Measurements from ENCODE around the gene GGACT.
"Not testable (repeated sequence)": the region's sequence is repeated elsewhere in the genome, so short reads cannot be mapped to it uniquely, and the experiment has no call there.

The GGACT gene

DNA sequence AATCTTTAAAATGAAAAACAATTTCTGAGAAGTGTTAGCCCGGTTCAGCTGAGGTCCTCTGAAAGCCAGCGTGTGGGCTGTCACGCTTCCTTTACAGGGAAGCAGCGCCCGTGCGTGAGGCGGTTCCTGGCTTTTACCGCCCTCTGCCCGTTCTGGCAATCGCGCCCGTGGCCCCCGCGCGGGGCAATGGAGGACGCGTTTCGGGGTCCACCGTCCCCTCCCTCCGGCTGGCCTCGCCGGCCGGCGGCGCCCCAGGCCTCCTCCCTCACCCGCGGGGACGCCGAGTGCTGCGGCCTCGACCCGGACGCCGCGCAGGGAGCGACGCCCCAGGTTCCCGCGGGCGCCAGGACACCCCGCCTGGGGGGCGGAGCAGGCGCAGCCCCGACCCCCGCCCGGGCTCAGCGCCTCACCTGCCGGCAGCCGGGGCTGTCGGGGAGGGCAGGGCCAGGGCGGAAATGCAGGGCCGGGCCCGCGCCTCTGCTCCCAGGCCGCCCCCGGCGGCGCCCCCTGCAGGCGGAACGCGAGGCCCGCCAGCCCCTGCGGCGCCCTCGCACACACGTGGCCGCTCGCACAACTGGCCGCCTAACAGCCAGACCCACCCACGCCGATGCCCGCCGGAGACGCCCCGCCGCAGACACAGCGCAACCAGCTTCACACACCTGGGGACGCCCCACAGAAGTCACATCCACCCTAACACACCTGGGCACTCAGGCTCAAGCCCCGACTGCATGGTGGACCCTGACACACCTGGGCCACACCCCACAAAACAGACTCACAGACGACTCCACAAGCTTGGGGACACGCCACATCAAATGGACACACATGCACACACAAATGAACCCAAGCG is at the start of gene GGACT:
Gene GGACT, minus strand, starts transcription at position 459 of the 847 bp plus-strand sequence. CDS start 56,198 bp downstream, outside the sequence.
- DNase-seq (ENCODE audit: low read depth in 2 of 2): peak; percentile 69 to 76

DNA sequence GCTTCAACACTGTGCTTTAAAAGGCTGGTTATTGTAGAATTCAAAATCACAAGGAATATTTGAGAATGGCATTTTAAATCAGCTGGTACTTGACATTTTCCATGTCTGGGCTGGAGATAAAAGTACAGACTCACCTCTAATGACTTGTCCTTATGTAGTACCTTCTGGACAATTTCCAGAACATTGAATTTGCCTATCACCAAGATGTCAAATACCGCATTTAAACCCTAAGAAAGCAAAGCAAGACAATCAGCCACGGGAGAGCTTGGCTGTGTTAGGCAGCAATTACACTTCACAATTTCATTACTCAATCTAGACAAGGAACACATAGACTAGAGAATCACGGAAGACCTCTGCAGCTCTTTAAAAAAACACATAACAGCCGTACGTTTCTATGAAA is 49.2 kb upstream of the GGACT start:
- no peak for DNase-seq (ENCODE audit: low read depth in 2 of 2)

DNA sequence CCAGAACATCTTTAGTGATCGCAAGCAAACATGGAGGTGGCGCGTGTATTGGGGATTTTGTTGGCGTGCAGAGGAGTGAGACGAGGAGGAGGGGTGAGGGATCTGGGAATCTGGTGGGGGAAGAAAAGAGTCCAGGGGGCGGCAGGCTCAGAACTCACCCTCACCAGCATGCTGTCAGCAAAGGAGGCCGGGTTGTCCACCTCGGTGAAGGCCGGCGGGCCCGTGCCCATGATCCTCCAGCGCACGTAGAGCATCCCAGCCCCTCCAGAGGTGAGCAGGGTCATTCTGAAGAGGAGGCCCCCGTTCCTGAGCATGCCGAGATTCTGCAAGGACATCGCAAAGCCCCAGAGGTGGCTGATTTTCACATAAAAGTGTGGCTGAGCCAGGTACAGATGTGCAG is 48.8 kb upstream of the GGACT start:
- DNase-seq (ENCODE audit: low read depth in 2 of 2): no peak

DNA sequence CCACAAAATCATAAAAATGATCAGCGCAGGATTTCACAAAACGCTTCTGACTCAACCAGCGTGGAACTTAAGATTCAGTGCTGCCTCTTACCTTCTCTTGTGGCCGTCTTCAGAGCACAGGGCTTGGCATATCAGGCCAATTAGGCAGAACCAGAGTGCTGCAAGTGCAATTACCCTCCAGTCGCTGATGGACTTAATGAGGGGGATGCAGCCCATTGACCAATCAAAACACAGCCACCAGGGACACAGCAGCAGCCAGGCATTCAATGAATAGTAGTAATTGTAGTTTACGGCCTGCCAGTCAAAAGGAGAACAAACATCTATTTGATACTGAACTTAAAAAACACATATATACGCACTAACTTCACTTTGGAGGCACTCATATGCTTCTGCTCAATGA is 47.9 kb upstream of the GGACT start:
- DNase-seq (ENCODE audit: low read depth in 2 of 2): no peak

DNA sequence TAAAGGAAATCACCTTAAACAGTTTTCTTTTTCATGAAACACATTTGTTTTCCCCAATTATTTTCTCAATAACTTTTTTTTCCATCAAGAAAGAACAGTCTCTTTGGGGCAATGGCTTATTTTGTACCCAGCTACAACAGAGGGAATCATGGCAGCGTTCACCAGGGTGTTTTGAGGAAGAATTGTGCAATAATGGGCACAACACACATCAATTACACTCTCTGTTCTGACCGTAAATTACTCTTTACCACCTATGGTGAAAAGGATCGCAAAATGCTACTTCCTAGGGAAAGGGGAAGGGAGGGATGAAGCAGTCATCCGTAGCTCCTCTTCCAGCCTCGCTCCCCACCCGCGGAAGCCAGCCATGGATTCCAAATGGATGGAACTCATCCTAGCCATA is 47.4 kb upstream of the GGACT start:
- no peak for DNase-seq (ENCODE audit: low read depth in 2 of 2)

DNA sequence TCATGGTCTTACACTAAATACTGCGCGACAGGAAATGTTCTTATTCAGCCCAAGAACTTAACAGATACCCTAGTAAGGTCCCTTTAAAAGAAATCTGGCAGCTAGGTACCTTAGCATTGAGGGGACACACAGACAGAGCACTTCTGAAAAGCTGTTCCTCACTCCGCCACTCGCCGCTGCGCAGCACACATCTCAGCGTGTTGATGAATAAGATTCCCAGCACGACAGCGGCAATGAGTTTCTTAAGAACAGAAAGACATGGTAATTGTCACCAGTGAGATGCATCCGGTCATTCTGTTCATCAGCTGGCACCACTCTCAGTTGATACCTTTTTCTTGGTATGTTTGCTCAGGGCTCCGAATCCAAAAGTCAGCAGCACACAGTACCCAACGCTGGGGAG is 46.1 kb upstream of the GGACT start:
- no peak for DNase-seq (ENCODE audit: low read depth in 2 of 2)

DNA sequence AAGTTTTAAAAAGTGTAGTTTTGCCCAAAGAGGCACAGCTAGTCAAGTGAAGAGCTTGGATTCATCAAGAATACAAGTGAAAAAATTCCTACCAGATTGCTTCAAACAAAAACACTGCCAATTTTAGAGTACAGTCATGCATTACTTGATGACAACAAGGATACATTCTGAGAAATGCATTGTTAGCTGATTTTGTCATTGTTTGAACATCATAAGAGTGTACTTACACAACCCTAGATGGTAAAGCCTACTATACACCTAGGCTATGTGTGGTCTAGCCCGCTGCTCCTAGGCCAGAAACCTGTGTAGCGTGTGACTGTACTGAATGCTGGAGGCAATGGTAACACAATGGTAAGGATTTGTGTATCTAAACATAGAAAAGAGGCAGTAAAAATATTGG is 44.9 kb upstream of the GGACT start:
- no peak for DNase-seq (ENCODE audit: low read depth in 2 of 2)

DNA sequence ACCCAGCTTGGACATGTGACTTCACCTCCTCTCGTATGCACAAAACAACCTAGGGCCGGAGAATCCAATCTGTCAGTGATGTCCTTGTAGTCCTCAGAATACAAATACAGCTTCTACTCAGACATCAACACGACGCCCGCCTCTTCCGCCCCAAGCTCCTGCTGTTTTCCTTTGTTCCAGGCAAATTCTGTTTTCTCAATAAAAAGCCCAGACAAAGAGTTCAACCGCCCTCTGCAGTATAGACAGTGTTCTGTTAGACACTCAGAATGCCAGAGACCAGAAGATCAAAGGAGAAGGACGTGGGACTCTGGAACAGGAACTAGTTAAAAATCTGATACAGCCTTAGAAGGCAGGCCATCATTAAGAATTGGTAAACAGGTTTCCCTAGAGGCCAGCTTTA is 42.0 kb upstream of the GGACT start:
- DNase-seq (ENCODE audit: low read depth in 2 of 2): no peak

DNA sequence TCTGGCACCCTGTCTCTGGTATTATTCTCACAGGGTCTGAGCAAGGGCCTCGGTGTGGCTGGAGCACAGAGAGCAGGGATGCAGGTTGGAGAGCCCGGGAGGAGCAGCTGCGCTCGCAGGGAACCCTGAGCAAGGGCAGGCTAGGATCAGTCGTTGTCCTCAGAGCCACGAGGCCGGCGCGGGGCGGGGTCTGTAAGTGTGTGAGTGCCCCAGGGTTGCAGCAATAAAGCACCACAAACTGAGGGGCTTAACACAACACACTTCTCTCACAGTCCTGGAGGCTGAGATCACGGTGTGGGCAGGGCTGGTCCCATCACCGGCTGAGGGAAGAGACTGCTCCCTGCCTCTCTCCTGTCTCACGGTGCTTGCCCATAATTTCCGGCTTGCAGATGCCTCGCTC is 38.5 kb upstream of the GGACT start:
- no peak for DNase-seq (ENCODE audit: low read depth in 2 of 2)

DNA sequence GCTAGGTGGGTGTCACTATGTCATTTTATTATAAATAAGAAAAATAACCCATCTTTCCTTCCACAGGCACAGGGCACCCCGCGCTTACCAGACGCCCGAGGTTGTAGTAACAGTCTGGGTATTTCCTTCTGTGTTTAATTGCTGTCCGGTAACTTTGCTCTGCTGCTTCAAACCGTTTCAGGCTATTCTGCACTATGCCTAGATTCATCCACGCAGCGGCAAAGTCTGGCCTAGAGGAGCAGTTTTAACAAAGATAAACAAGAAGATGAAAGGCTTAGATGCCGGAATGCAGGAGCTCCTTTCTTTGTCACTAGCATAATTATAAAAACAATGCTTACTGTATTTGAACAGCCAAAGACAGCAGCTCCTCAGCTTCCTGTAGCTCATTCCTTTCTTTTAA is 36.9 kb upstream of the GGACT start:
- DNase-seq (ENCODE audit: low read depth in 2 of 2): no peak

DNA sequence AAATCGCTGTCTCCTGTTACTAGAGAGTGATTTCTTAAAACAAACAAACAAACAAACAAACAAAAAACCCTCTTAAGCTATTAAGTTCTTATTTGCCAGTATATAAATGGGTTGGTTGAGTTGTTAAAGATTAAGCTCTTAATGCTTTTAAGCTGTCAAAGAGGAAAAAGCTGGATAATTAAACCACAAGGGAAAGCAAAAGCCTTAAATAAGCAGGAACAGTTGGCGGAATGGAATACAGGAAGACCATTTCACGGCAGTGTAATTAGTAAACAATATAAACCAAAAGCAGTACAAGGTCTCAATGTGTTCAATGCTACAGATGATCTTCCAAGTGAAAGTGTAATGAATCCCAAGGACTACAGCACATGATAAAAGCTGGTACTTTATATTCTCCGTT is 32.2 kb upstream of the GGACT start:
- no peak for DNase-seq (ENCODE audit: low read depth in 2 of 2)

DNA sequence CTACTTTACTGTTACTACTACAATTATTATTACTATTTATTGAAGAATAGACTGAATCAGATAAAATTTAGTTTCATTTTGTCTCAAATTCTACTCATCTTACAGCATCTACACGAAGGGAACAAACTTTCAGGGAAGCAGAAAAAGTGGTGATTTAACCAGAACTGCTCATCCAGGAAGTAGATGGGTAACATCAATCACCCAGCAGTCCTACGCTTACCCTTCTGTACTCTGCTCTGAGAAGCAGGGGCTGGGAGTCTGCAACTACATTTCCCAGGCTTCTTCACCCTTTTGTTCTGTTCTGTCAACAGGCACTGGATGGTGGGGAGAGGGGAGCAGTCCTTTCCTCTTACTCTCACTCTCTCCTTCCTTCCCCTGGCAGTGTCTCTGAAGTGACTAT is 31.4 kb upstream of the GGACT start:
- DNase-seq (ENCODE audit: low read depth in 2 of 2): no peak

DNA sequence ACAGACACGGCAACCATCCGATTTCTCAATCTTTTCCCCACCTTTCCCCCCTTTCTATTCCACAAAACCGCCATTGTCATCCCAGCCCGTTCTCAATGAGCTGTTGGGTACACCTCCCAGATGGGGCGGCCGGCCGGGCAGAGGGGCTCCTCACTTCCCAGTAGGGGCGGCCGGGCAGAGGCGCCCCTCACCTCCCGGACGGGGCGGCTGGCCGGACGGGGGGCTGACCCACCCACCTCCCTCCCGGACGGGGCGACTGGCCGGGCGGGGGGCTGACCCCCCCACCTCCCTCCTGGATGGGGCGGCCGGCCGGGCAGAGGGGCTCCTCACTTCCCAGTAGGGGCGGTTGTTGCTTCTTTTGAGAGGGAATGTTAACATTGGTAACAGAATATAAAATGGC is 30.3 kb upstream of the GGACT start:
- not testable (repeated sequence) for DNase-seq (ENCODE audit: low read depth in 2 of 2)

DNA sequence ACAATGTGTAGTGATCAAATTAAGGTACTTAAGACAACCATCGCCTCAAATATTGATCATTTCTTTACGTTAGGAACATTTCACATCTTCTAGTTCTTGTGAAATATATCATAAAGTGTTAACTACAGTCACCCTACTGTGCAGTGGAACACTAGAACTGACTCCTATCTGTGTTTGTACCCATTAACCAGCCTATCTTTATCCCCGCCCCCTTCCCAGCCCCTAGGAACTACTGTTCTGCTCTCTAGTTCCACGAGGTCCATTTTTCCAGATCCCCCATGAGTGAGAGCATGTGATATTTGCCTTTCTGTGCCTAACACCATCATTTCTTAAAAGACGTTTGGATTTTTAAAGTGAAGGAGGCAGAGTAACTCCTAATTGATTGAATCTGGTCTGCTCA is 24.4 kb upstream of the GGACT start:
- DNase-seq (ENCODE audit: low read depth in 2 of 2): no peak

DNA sequence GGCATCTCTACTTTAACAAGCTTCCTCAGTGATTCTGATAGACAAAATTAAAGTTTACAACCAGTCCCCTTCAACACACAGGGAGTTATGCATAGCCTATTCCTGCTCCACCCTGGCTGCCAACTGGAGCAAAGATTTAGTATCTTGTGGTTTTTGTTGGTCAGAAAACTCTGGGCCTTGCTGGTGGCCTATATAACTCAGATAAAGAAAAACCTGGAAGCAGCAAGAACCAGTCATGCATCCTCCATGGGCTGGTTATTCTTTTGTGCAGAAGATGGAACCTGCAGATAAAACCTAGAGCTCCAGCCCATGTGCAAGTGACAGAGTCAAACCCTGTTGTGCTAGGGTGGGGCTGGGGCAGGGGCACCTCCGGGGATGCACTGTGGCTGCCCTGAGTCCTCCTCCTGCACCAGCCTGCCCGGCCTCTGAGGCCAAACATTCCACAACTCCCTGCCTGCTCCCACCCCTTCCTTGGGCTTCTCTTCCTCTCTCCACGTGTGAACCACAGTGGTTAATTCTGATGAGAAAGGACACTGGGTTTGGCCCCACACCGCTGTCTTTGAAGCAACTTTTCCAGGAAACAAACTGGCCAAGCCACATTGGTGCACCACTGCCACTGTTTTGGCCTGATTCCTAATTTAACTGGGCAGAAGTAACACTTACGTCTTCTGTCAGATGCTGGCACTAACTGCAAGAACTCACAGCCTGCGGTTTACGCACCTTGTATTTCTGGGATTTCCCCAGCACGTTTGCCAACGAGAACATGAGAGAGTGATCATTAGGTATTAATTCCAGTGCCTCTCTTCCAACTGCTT is 23.3 kb upstream of the GGACT start:
- DNase-seq (ENCODE audit: low read depth in 2 of 2): no peak

DNA sequence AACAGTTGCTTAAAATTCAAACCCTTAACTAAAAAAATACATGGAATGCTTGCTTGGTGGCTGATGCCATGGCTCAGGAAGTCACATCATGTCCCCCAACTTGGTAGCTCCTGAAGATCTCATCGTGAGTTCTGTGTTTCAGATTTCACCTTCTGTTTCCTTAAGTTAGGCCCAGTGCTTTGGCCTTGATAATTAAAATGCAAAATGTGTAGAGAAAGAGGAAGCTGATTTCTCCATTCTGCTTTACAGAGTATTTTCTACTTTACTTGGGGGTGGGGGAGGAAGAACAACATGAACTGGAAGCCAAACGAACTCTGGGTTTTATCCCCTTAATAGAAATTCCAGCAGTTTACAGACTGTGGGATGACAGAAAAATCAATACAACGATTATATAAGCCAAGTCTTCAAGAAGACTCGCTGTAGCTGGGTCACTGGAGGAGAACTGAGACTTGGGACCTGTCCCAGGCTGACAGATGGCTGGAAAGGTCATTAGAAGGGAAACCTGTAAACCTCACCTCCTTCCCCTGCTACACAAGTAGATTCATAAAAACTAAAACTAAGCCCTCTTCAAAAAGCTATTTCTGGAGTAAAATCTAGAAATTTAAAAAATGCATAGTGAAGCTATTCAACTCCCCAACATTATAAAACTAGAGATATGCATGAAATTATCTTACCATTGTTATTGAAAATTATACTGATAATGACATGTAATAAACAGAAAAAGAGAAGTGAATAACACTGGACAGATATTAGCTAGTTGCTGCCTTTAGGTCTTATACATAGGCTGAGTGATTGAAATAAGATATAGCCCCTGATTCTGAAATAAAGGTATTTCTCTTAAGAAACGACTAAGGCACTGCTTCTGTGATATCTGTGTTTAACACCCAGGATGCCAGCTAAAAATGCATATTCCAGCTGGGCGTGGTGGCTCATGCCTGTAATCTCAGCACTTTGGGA is 22.1 kb upstream of the GGACT start:
- no peak for DNase-seq (ENCODE audit: low read depth in 2 of 2)

DNA sequence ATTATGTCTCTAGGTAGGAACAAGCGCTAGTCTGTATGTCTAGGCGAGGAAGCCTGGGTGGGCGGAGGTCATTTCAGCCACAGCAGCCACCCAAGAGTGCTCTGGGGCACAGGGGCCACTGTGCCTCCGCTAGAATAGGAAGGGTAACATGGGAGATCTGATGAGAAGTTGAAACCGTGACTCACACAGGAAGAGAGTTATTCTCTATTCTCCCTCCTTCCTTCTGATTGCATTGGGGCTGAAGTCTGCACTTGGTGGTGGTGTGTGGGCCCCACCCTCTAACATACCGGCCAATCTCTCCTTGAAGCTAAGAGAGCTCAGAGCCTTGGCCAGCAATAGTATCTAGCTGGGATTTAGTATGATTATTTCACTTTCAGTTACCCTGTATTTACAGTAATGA is 20.3 kb upstream of the GGACT start:
- no peak for DNase-seq (ENCODE audit: low read depth in 2 of 2)

DNA sequence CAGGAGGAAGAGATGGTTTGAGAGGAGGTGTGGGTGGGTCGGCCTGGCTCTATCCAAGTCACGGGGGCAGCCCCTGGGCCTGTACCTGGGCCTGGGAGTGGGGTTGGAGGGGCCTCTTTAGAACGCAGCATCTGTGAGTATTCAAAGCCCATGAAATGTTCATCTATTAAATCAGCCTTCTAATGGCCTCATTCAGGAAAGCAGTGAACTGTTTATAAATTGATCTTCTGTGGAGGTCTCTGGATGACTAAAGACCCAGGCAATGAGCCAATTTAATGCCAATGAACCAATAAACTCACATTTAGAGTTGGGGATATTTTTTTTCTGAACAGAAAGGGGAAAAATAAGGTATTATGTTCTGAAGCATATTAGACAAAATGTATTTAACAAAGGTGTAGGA is 19.9 kb upstream of the GGACT start:
- DNase-seq (ENCODE audit: low read depth in 2 of 2): no peak

DNA sequence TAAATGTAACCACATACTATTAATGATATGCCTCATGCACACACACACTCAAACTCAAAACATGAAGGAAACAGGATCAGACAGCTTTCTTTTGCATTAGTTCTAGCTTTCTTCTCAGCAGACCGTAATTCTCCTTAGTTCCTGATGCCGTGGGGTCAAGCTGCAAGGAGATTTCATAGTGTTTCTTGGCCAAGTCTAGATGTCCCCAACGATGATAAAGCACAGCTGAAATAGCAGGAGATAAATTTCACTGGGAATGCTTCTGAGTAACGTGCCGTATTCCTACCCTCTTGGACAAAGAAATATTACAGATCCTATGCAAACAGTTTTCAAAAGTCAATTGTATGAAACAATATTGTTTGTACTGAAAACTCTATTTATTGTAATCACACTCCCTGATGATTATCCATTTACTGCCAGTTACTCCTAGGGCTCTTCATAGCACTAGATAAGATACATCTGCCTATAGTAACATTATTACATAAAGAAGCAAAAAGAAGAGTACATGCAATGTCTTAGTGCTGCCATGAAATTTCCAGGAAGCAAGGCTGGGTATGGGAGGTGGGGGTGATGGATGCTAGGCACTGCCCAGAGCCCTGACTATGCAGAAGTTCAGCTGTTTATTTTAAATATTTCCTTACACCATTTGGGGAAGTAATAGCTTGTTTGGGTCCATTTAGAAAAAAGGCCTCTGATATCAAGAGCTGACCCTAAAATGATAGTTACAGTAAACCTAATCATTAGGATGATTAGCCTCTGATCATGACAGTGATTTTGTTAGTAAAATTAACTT is 16.5 kb upstream of the GGACT start:
- no peak for DNase-seq (ENCODE audit: low read depth in 2 of 2)

DNA sequence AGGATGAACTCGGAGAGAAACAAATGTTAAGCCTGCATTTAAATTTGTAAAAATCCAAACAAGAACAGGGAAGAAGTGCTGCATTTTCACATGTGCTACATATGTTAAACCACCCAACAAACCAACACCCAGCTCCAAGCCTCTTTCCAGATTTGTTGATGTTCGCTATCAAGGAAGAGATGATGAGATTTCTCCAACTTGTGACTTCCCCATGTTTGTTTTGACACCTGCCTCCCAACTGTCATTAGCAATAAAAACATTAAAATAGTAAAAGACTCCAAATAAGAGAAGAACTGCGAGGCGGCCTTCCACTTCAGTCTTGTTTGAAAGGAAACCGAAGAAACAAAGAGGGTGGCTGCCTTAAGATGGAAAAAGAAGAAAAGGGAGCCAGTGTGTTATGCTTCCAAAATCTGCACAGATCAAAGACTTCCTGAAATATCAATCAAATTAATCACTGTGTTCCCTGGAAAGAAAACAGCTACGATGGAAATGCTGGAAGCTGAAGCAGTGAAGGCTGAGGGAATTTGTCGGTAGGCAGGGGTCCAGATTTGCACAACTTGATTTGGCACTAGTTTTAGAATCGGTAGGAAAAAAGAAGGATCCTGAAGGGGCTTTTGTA is 14.0 kb upstream of the GGACT start:
- no peak for DNase-seq (ENCODE audit: low read depth in 2 of 2)

DNA sequence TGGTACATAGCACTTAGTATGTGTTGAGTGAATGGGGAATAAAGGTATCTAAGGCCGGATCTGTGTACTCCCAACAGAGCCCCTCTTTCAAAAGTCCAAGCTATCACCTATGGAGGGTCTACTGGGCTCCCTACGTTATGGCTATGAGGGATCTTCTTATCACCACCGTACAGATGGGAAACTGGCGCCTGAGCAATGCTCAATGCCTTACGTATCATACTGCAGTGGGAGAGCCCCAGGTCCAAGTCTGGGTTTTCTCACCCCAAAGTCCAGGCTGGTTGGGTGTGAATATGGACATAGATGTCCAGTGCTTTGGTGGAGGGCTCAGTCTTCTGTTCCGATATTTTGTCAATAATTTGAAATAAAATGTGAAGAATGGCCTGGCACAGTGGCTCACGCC is 13.1 kb upstream of the GGACT start:
- DNase-seq (ENCODE audit: low read depth in 2 of 2): no peak

Data from stimulated activated CD4-positive, alpha-beta T cell treated with anti-CD3 and anti-CD28 coated beads, Interleukin-1b, Interleukin-23, amount 100 ng/mL, for 1 hour (primary cell).